OCI-LY1 (cell line): Measurements from ENCODE around the gene DROSHA.

Experiments used
- CTCF ChIP-seq: fragments of 200-600 bp; sonication (generic), shearing (Covaris generic); IDR thresholded peaks from 2 replicates; pipeline ENCODE4 v1.5.1; 2017; ENCODE audit warnings: mild to moderate bottlenecking, antibody characterized with exemption, low read length, moderate library complexity, mixed read lengths
- EZH2 ChIP-seq: fragments of 200-600 bp; sonication (generic), shearing (Covaris generic); IDR thresholded peaks from 2 replicates; pipeline ENCODE4 v1.8.0; 2017; ENCODE audit warnings: borderline replicate concordance, mixed run types, mild to moderate bottlenecking, antibody characterized with exemption, low read length, moderate library complexity, mixed read lengths

- TF ChIP-seq CTCF (no peak), EZH2 (no peak)
Observed at GRCh38 chr5:31404325-31404724, 127.6 kb downstream of the DROSHA start.
